ENCODE measurements around the gene HDAC4. TPM values are rescaled to one million over a fixed set of nuclear protein-coding genes. Genes with fewer than 3 reads are reported as not detected.

The HDAC4 gene
- total RNA-seq, 1 donor = 20.3 TPM

GRCh38 chr2:239304533-239305221 is 96.1 kb downstream of the HDAC4 start:
- H3K4me3 ChIP-seq (ENCODE audit: low read depth, low read length) = no peak overlapping the region
- DNase-seq (ENCODE audit: low read depth) = no peak
- TF ChIP-seq, protein P1, sequence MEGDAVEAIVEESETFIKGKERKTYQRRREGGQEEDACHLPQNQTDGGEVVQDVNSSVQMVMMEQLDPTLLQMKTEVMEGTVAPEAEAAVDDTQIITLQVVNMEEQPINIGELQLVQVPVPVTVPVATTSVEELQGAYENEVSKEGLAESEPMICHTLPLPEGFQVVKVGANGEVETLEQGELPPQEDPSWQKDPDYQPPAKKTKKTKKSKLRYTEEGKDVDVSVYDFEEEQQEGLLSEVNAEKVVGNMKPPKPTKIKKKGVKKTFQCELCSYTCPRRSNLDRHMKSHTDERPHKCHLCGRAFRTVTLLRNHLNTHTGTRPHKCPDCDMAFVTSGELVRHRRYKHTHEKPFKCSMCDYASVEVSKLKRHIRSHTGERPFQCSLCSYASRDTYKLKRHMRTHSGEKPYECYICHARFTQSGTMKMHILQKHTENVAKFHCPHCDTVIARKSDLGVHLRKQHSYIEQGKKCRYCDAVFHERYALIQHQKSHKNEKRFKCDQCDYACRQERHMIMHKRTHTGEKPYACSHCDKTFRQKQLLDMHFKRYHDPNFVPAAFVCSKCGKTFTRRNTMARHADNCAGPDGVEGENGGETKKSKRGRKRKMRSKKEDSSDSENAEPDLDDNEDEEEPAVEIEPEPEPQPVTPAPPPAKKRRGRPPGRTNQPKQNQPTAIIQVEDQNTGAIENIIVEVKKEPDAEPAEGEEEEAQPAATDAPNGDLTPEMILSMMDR (IDR thresholded peaks at IDR 0.05; ENCODE audit: insufficient read depth, low read depth, low read length) = no peak

GRCh38 chr2:239303711-239304532 is 96.9 kb downstream of the HDAC4 start:
- TF ChIP-seq, protein P1 (IDR thresholded peaks at IDR 0.05; ENCODE audit: insufficient read depth, low read depth, low read length) = no peak
- no peak overlapping the region for H3K4me3 ChIP-seq (ENCODE audit: low read depth, low read length)
- peak; percentile 62 for DNase-seq (ENCODE audit: low read depth)

DNA sequence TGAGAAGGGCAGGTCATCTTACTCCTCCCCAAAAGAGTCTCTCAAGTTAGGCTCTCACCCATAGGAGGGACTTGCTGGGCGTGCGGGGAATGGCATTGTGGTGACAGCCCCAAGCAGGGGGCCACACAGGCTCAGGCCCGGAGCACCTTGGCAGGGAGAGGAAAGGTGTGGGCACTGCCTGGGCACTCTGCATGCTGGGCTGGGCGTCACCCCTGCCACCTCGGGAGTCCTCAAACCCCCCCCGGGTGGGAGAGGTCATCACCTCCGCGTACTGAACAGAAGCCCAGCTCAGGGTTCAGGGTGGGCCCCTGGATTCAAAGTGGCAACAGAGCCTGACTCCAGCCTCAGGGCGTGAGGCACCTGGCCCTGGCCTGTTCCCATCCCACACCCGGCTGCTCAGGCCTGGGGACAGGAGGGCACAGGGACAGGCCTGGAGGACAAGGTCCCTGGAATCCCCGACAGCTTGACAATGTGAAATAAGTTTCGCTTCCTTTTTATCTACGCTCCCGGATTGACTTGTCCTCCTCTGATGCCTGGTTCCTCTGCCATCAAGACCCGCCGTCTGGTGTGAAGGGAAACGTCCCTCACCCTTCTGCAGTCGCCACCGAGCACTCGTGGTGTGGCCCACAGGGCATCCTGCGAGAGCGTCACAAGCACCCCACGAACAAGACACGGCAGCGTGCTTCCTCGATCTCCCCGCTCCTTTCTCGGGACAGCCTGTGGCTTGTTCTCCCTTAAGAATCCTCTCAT is 97.8 kb downstream of the HDAC4 start:
- DNase-seq (ENCODE audit: low read depth) = no peak
- TF ChIP-seq, protein P1 (IDR thresholded peaks at IDR 0.05; ENCODE audit: insufficient read depth, low read depth, low read length) = no peak
- H3K4me3 ChIP-seq (ENCODE audit: low read depth, low read length) = no peak overlapping the region

- TF ChIP-seq, protein P1 (IDR thresholded peaks at IDR 0.05; ENCODE audit: insufficient read depth, low read depth, low read length) = no peak
- no peak for DNase-seq (ENCODE audit: low read depth)
- no peak overlapping the region for H3K4me3 ChIP-seq (ENCODE audit: low read depth, low read length)
Observed at GRCh38 chr2:239302083-239302807, 98.6 kb downstream of the HDAC4 start.

DNA sequence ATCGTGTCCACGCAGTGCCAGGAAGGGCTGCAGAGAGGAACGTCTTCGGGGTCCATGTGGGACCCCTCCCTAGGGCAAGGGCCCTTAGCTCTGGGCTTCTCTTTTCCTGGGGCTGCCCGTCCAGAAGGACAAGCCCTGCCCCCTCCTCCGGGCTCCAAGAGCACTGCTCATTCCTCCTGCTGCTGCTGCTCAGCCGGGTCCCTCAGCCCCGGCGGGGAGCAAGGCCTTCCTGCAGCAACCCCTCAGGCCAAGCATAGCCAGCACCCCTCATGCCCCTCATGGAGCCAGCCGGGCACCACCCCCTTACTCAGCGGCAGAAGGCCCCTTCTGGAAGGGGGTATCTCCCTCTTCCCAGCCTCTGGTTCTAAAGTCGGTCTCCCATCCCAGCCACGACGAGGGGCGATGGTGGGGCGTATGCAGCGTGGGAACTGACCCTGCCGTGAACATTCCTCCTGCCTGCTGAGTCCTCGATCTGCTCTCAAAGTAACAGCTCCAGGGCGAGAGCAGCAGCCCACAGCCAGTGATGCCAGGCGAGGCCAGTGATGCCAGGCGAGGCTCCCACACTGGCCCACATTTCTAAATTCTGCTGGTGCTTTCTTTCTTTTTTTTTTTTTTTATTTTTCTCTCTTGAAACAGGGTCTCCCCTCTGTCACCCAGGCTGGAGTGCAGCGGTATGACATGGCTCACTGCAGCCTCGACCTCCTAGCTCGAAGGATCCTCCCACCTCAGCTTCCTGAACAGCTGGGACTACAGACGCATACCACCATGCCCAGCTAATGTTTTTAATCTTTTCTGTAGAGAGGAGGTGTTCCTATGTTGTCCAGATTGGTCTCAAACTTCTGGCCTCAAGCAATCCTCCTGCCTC is 99.7 kb downstream of the HDAC4 start:
- TF ChIP-seq, protein P1 (IDR thresholded peaks at IDR 0.05; ENCODE audit: insufficient read depth, low read depth, low read length) = no peak
- DNase-seq (ENCODE audit: low read depth) = no peak
- no peak overlapping the region for H3K4me3 ChIP-seq (ENCODE audit: low read depth, low read length)

All from fibroblast of villous mesenchyme (primary cell).